MM.1S (cell line): ENCODE measurements around the gene PEX14.

Experiments
- CTCF ChIP-seq: fragments of 300-600 bp; sonication (generic); IDR thresholded peaks from 2 replicates; pipeline ENCODE4 v1.5.1; 2016; ENCODE audit warnings: antibody characterized with exemption, low read length, mixed read lengths
- EZH2 ChIP-seq: fragments of 300-600 bp; sonication (generic); optimal IDR thresholded peaks from 2 replicates; pipeline ENCODE3; 2017; ENCODE audit warnings: low read depth, mild to moderate bottlenecking, antibody characterized with exemption, low read length, mixed read lengths

GRCh38 chr1:10626791-10627410 lies 152.2 kb downstream of the PEX14 start:
- TF ChIP-seq CTCF (no peak), EZH2 (no peak)
